Measurements from ENCODE around the gene GNAI3.

The GNAI3 gene

DNA sequence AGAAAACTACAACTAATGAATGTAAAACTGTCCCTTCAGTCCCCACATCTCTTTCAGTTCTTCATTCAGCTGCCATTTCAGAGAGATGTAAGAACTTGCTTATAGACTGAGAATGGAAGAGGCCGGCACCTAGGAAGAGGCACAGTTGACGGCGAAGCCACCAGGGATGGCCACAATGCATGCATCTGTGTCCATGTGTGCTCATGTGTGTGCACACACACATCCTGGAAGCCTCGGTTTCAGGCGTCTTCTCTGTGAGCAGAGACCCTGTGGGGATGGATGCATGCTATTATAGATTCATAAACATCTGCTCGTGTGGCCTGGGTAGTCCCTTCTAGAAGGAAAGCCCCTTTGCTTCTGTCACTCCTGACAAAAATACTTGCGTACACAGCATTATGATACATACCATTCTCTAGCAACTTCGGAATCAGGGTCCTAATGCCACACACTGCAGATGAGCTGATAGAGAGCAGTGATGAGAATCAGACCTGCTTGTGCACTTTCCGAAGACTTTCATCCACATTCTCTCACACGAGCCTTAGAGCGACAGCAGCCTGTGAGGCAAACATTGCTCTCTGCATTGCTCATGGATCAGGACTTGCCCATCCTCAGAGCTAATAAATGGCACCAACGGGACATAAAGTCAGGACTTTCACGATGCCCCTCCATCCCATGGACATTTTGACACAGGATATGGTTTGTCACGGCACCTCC lies 21.2 kb upstream of the GNAI3 start:
- no peak for DNase-seq (ENCODE audit: low read depth)

DNA sequence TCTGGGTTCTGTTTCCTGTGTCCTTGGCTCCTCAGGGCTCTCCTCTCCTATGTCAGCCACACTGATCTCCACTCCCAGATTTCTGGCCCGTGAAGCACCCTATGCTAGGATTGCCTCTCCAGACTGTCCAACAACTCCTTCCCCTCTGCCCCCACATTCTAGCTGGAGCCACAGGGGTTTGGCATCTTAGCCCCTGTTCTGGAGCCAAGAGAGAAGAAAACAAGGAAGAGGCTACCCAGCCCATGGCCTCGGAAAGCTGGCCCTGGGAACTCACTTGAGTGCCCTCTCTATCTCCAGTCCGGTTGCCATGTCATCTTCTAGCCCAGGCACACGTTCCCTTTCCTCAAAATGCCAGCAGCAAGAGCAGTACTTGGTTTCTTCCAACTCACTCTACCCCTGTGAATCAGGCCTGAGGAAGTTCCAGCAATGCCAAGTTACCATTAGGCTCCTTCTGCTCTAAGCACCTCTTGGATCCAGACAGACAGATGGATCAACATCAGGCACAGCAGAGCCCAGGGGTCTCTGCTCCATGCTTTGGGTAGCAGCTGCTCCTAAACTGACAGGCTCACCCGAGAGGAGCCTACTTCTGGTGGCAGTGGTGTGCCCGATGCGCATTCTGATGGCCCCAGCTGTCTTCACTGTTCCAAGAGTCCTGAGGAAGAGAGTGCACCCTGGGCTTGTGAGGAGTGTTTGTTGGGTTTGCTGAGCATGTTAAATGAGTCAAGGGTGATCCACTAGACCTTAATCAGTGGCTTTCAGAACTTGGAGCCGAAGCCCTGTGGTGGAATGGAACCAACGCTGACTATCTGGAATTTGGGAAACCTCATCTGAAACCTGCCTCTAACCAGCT lies 20.3 kb upstream of the GNAI3 start:
- no peak for DNase-seq (ENCODE audit: low read depth)

DNA sequence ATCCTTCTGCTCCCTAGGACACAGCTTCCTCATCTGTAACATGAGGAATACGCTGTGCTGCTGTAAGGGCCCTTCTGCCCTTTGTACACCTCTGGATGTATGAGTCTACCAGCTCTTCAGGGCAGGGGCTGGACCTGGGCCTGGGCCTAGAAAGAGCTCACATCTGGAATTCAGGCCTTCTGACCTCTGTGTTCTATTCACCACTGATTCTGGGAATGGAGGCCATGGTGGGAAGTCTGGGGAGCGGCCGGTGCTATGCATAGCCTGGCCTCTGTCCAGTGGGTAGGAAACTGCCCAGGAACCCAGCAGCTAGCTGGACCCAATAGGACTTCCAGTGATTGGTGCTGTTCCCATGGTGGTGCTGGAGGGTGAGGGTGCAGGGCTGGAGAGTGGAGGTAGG lies 19.7 kb upstream of the GNAI3 start:
- no peak for DNase-seq (ENCODE audit: low read depth)

DNA sequence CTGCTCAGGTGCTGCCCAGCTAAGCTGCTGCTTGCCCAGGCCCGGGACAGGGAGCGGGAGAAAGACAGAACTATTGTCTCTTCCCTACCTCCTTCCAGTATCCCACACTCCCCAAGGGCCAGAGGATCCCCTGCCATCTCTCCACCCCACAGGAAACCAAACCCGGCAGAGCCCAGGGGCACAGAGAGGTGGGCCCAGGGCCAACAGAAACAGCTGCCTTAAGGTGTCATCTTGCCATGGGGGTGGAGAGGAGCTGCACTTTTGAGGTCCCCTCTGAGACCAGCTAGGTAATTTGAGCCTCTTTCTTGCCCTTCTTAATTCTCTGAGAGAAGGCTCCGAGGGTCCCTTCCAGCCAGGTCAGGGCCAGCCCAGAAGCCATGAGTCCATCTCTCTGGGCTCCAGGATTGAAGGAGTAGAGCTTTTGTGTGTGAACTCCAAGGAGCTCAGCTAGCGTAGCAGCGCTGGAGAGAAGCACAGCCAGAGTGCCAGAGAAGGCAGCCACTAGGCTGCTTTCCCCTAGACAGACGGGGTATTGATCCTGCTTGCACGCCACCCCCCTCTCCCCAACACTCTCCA lies 18.4 kb upstream of the GNAI3 start:
- no peak for DNase-seq (ENCODE audit: low read depth)

DNA sequence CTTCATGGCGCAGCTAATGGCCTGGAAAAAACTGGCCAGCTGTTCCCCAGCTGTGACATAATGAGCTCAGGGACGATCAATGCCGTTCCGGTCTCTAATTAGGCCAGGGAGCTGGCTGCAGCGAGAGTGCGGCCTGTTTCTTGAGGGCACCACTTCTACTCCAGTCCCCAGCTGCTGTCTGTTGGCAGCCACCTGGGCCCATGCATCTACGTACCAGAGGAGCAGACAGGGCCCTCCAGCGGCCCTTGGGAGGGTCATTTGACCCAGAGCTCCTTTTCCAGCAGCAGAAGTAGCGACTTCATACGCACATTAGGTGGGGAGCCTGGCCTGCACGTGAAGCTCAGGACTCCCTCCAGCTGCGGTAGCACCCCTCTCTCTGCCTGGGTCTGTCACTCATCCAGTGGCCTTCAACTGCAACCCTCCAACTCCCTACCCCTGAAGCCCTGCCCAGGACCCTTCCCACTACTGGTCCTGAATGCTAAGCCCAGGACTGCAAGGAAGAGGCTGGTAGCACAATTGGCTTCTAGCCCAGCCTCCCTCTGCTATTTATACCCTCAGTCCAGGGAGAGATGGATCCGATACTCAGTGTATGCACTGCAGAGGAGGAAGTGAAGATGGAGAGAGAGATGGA lies 17.8 kb upstream of the GNAI3 start:
- no peak for DNase-seq (ENCODE audit: low read depth)

DNA sequence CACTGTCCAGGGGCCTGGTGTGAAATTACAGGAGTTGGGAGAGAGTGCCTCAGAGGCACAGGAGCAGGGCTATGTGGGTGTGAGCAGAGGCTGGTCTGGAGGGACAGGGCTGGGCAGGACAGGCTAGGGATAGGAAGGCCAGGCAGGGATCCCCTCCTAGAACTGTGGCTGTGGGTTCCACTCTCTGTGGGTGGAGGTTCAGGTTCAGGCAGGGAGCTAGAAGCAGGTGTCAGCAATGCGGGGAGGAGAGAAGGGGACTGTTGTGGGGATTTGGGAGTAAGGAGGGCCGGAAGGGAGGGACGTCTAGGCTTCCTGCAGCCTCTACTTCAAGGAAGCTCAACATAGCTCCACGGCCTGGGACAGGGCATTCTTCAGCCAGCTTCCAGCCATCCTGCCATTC lies 17.0 kb upstream of the GNAI3 start:
- no peak for DNase-seq (ENCODE audit: low read depth)

DNA sequence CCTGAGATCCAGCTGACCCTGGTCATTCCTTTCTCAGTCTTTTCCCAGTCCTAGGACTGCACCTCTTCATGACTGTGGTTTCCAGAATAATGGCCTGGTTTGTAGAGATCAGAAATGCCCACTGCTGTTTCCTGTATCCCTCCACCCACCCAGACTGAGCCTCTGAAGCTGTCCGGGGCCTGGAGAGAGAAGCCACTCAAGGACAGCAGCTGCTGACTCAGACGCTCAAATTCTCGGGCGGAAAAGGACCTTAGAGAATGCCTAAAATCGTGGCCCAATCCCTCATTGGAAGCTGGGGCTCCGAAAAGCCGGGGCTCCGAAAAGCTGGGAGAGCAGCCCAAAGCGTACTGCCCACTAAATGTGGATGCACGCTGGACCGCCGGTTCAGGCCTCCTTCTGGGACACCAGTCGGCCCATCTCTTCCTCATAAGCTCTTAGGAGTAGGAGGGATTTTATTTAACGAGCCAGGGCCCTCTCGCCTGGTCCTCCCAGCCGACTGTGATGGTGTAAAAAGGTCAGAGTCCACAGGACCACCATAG lies 16.5 kb upstream of the GNAI3 start:
- DNase-seq (ENCODE audit: low read depth) = no peak

DNA sequence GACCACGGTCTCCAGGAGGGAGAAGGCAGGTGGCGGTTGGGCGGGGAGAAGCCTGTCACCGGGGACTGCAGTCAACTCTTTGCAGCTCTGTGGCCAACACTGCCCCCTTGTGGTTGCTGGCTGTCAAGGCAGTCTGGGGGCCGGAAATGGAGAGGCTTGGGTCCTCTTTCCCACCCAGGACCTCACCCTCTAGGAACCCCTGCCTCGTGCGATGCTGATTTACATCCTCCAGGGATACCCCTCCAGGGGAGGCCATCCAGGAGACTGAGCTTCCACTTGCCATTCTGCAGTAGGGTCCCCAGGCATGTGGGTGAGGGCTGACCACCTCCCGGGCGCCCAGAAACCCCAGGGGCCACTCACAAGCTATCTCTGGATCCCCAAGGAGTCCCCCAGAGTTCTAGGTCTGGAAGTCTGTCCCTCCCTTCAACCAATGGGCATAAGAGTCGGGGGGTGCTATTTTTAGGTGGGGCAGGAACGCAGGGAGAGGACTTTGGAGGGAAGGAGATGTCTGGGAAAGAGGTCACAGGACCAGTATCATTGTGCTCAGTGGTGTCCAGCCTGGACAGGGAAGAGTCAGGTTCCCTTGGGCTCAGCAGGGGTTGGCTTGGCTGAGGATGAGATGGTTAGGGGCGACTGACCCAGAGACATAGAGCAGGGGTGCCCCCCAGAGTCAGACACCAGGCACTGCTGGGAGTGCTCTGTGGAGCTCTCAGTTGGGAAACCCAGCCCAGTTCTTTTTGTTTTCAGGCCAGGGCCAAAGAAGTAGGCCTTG lies 15.9 kb upstream of the GNAI3 start:
- DNase-seq (ENCODE audit: low read depth) = peak; percentile 48

DNA sequence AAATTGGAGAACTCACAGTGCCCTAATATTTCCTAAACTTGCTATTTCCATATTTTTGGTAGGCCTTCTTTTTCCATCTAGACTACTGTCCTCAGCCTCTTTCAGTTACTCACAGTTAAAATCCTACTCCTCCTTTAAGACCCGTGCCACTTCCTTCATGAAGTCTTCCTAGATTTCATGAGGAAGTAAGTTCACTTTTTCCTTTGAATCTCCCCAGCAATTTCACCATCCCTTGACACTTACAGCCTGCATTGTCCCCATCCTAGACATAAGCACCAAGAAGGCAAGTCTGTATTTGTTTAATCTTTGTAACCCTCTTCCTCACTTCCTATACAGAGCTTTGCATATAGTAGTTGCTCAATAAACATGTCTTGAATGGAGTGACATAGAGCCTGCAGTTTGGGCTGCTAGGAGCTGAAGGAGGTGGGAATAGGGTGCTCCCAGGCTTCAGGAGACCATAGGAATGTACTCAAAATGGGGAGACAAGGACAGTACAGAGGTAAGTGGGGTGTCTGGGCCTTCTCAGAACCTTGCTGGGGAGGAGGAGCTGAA lies 14.0 kb upstream of the GNAI3 start:
- DNase-seq (ENCODE audit: low read depth) = no peak

DNA sequence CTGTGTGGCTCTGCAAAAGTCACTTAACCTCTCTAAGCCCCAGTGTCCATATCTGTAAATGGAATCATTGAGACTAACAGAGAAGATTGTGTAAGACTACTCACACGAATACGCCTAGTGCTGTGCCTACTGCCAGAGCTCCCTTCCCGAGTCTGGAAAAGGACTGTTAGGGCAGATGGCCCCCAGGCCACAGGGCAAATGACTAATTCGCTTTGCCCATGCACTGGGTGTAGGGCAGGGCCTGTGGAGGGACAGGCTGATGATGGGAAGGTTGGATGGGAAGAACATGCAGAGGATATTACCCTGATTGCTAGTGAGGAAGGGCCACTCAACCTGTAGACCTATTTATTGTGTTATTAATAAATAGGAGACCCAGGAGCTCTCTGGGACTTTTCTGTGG lies 12.9 kb upstream of the GNAI3 start:
- DNase-seq (ENCODE audit: low read depth) = no peak

DNA sequence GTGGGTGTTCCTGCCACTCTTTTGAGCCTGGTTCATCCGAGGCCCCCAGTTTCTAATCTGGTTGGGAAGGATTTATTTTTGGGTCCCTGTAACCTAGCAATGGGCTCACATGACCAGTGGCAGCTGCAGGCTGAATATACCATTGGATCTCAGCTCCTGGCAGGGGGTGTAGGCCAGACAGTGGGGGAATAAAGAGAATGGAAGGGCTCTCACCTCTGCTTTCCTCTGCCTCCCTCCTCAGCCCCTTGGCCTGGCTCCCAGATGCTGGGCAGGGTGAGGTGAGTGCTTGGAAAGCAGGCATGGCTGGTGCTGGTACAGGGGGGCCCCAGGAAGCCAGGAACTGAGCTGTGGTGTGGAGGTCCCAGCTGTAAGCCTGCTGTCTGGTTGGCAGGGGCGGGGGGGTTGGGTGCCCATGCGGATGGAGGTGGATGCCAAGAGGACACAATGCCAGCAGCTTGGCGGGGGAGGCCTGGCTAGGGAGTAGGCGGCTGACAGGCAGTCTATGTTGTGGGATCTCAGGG lies 12.4 kb upstream of the GNAI3 start:
- DNase-seq (ENCODE audit: low read depth) = no peak

DNA sequence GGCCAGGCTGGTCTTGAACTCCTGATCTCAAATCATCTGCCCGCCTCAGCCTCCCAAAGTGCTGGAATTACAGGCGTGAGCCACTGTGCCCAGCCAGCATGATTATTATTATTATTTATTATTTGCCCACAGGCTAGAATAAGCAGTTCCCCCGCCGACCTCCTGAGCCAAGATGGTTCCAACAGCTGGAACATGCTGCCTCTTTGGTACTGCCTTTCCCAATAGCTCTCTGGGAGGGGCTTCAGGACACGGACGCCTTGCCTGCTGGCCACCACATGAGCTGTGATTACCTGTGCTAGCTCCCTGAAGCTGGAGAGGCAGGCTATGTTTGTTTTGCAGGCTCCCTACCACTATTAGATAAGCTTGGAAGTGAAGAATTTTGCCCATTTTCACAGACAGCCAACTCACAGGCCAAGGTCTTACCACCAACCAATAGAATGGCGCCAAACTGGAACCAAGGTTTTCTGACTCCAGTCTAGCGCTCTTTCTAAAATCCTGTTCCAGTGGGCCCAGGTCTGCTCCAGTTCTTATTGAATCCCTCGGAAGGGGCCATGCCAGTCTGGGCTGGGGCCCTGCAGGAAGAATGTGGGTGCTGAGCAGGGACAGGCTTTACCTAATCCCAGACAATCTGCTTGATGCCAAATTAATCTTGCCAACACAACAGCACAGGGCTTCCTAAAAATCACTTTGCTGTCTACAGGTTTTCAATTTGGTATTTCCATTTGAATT lies 10.8 kb upstream of the GNAI3 start:
- no peak for DNase-seq (ENCODE audit: low read depth)

DNA sequence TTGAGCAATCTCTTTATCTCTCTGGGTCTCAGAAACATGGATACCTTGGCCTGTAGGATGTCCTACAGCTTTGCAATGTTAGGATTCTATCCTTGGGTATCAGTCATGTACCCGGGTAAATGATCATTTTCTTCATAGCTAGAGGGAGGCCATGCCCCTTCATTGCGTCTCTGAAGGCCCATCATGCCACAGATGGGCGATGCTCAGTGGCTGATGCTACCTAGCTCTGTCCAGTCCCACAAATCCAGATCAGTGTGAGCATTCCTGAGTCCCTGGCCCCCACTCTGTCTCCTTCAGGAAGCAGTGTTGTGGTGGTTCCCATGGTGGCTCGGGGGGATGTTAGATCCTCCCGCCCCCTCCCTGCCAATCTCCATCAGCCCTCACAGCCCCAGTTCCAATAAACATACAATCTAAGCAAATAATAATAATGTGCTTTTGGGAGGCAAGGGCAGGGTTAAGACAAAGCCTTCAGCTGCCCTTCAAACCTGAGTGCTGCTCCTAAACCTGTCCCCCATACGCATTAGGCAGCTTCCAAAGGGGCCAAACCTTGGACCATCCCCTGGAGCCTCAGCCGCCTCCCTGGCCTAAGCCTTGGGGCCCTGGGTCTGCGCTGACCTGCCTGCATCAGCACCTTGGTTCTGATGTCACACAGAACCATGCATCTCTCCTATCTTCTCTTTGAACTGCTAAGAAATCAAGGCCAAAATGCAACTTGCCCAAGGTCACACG lies 9.4 kb upstream of the GNAI3 start:
- DNase-seq (ENCODE audit: low read depth) = no peak

DNA sequence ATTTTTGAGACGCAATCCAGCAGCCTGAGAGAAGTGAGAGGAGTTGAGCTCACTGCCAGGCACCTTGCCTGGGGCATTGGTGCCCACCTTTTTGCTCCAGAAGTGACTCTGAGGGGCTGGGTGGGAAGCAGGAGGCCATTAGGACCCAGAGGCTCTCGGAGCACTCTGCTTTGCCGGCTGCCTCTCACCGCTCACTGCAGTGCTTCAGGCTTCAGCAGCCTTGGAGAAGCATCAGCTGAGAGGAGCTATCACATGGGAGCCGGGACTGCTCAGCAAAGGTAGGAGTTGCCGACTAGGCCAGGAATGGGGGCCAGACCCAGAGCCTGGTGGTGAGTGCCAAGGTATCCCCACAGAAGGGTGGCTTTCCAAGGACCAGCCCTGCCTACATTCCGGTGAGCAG lies 8.7 kb upstream of the GNAI3 start, which contains the start of gene GPR61:
TSS of gene GPR61 (plus strand) at position 197 of the 400 bp plus-strand sequence. CDS start 3,151 bp downstream, outside the sequence.
- no peak for DNase-seq (ENCODE audit: low read depth)

DNA sequence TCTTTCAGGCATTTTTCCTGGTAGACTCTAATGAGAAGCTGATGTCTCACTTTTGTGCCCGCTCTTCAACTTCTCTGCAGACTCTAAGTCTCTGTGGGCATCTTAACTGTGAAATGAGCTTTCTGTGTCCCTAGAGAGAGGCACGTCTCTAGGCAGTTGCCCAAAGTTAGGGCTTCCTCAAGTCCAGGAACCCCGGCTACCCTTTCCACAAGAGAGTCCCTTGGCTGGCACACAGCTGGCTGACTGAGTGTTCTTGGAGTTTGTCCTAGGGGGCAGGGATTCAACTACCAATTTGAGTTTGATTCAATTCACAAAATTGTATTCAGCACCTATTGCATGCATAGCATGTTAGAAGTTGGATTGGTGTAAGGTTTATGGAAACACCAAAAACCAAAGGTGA lies 7.3 kb upstream of the GNAI3 start:
- DNase-seq (ENCODE audit: low read depth) = no peak

DNA sequence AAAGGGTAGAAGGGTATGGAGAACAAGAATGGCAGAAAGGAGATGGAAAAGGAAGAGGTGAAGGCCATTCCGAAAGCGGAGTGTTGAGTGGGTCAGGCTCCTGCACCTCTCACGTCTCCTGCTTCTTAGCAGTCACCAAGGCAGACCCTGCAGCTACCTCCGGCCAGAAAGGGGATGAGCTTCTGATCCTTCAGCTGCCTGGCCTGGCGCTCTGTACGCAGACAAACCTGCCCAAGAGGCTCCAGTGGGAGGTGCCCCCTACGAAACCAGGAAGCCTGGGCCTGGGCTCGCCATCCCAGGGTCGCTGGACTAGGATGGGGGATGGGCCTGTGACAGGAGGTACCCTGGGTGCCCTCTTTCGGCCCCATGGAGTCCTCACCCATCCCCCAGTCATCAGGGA lies 5.8 kb upstream of the GNAI3 start:
- DNase-seq (ENCODE audit: low read depth) = no peak

DNA sequence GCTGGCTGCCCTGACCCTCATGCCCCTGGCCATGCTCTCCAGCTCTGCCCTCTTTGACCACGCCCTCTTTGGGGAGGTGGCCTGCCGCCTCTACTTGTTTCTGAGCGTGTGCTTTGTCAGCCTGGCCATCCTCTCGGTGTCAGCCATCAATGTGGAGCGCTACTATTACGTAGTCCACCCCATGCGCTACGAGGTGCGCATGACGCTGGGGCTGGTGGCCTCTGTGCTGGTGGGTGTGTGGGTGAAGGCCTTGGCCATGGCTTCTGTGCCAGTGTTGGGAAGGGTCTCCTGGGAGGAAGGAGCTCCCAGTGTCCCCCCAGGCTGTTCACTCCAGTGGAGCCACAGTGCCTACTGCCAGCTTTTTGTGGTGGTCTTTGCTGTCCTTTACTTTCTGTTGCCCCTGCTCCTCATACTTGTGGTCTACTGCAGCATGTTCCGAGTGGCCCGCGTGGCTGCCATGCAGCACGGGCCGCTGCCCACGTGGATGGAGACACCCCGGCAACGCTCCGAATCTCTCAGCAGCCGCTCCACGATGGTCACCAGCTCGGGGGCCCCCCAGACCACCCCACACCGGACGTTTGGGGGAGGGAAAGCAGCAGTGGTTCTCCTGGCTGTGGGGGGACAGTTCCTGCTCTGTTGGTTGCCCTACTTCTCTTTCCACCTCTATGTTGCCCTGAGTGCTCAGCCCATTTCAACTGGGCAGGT lies 5.0 kb upstream of the GNAI3 start:
- no peak for DNase-seq (ENCODE audit: low read depth)

DNA sequence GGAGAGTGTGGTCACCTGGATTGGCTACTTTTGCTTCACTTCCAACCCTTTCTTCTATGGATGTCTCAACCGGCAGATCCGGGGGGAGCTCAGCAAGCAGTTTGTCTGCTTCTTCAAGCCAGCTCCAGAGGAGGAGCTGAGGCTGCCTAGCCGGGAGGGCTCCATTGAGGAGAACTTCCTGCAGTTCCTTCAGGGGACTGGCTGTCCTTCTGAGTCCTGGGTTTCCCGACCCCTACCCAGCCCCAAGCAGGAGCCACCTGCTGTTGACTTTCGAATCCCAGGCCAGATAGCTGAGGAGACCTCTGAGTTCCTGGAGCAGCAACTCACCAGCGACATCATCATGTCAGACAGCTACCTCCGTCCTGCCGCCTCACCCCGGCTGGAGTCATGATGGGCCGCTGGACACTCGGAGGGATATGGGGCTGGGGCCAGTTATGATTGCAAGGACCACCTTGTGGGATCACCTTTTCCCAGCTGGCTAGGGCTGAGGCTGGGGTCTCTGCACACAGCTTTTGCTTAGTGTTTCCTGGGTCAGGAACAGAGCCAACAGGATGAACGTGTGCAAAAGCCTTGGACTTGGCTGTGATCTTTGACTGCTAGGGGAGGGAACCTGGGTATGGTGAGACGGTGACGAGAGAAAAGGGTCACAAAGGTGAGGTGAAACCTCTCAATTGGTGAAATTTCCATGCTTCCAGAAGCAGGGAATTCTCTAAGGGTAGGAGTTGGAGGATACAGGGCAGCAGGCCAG lies 4.3 kb upstream of the GNAI3 start:
- no peak for DNase-seq (ENCODE audit: low read depth)

Measured in non-pigmented ciliary epithelial cell (primary cell).